ENCODE results near the gene DIDO1.

The DIDO1 gene

GRCh38 chr20:62926229-62927127, at the start of gene DIDO1:
Gene DIDO1 (minus strand): TSS chr20:62926505.
- DNase-seq: peak; percentile 91

- no peak for DNase-seq
Measured at GRCh38 chr20:62975251-62975760, 49.0 kb upstream of the DIDO1 start.

GRCh38 chr20:62972845-62973745, 46.8 kb upstream of the DIDO1 start:
- DNase-seq: no peak

GRCh38 chr20:62971950-62972844, 45.9 kb upstream of the DIDO1 start:
- peak; percentile 45 for DNase-seq

GRCh38 chr20:62971211-62971949, 45.1 kb upstream of the DIDO1 start:
- DNase-seq: no peak

GRCh38 chr20:62970307-62971210, 44.3 kb upstream of the DIDO1 start:
- no peak for DNase-seq

GRCh38 chr20:62969939-62970306, 43.6 kb upstream of the DIDO1 start:
- DNase-seq: no peak

- no peak for DNase-seq
Measured at GRCh38 chr20:62969179-62969760, 43.0 kb upstream of the DIDO1 start.

GRCh38 chr20:62968378-62969178, 42.3 kb upstream of the DIDO1 start:
- no peak for DNase-seq

- DNase-seq: no peak
Measured at GRCh38 chr20:62967628-62968351, 41.5 kb upstream of the DIDO1 start.

- no peak for DNase-seq
Measured at GRCh38 chr20:62967149-62967501, 40.8 kb upstream of the DIDO1 start.

- no peak for DNase-seq
Measured at GRCh38 chr20:62966212-62967148, 40.2 kb upstream of the DIDO1 start.

- no peak for DNase-seq
Measured at GRCh38 chr20:62965363-62965771, 39.1 kb upstream of the DIDO1 start.

GRCh38 chr20:62964700-62965099, 38.4 kb upstream of the DIDO1 start:
- DNase-seq: no peak

- DNase-seq: no peak
Measured at GRCh38 chr20:62963614-62964397, 37.5 kb upstream of the DIDO1 start.

GRCh38 chr20:62962891-62963613, 36.7 kb upstream of the DIDO1 start:
- DNase-seq: no peak

Data from NCI-H2227 treated with DMSO at 0.1 percent for 48 hours (cell line).